ENCODE results near the gene CRBN.

GRCh38 chr3:3177861-3178497 lies 1.5 kb downstream of the CRBN start:
- no peak for TF ChIP-seq CTCF (IDR thresholded peaks at IDR 0.05)
- no peak for TF ChIP-seq POLR2AphosphoS5 (IDR thresholded peaks at IDR 0.05)
- no peak for TF ChIP-seq POLR2A (IDR thresholded peaks at IDR 0.05)

Data from breast epithelium (tissue), 3 donors.